Mesenchymal stem cell (in vitro differentiated cells and primary cell): ENCODE results near the gene DAGLB.

Experiments used
- DNase-seq: peaks from one replicate; pipeline ENCODE4 v3.0.0-alpha.2; 2013
- H2AFZ ChIP-seq: one replicate; pipeline ENCODE4 v1.6.1; 2013; ENCODE audit warnings: low read depth, mild to moderate bottlenecking, control low read depth, inconsistent platforms, low read length, moderate library complexity
- H2AK5ac ChIP-seq: 2 replicates; pipeline ENCODE4 v1.6.1; 2013; ENCODE audit warnings: low read length, moderate library complexity, mild to moderate bottlenecking, inconsistent platforms; ENCODE audit not compliant: severe bottlenecking
- H2BK120ac ChIP-seq: one replicate; pipeline ENCODE4 v1.6.1; 2013; ENCODE audit warnings: low read depth, mild to moderate bottlenecking, inconsistent platforms, low read length, moderate library complexity
- H2BK12ac ChIP-seq, 2 experiments: one replicate each; pipeline ENCODE4 v1.6.1; 2013; ENCODE audit warnings: inconsistent platforms in 2 of 2, low read length in 2 of 2, mild to moderate bottlenecking in 2 of 2, moderate library complexity in 2 of 2, control low read depth in 1 of 2
- H2BK15ac ChIP-seq: one replicate; pipeline ENCODE4 v1.6.1; 2013; ENCODE audit warnings: mild to moderate bottlenecking, low read depth, inconsistent platforms; ENCODE audit not compliant: poor library complexity, severe bottlenecking
- H2BK5ac ChIP-seq: 2 replicates; pipeline ENCODE4 v1.6.1; 2013; ENCODE audit warnings: low read depth, mild to moderate bottlenecking, low read length, control low read depth, inconsistent platforms; ENCODE audit not compliant: poor library complexity, severe bottlenecking
- H3K14ac ChIP-seq, 2 experiments: one replicate each; pipeline ENCODE4 v1.6.1; 2013; ENCODE audit warnings: inconsistent platforms in 2 of 2, low read length in 2 of 2, control low read depth in 1 of 2, mild to moderate bottlenecking in 1 of 2, moderate library complexity in 1 of 2
- H3K18ac ChIP-seq, 2 experiments: one replicate each; pipeline ENCODE4 v1.6.1; 2013; ENCODE audit warnings: inconsistent platforms in 2 of 2, low read length in 2 of 2, control low read depth in 1 of 2, low read depth in 1 of 2, mild to moderate bottlenecking in 1 of 2
- H3K23ac ChIP-seq, 2 experiments: one replicate each; pipeline ENCODE4 v1.6.1; 2013; ENCODE audit warnings: inconsistent platforms in 2 of 2, low read length in 2 of 2, mild to moderate bottlenecking in 2 of 2, moderate library complexity in 2 of 2, control low read depth in 1 of 2
- H3K27ac ChIP-seq: 2 replicates; pipeline ENCODE4 v1.5.1; 2013; ENCODE audit warnings: mild to moderate bottlenecking, moderate library complexity, low read length, control low read depth, inconsistent platforms; ENCODE audit not compliant: poor library complexity, severe bottlenecking
- H3K27me3 ChIP-seq, 2 experiments: 2 replicates each; pipeline versions ENCODE4 v1.6.1 to v1.7.0; 2013; ENCODE audit warnings: low read length in 2 of 2, mild to moderate bottlenecking in 2 of 2, moderate library complexity in 2 of 2, control low read depth in 1 of 2, inconsistent platforms in 1 of 2; ENCODE audit not compliant: control insufficient read depth in 1 of 2, insufficient read depth in 1 of 2
- H3K36me3 ChIP-seq, 2 experiments: 2 replicates each; pipeline versions ENCODE4 v1.6.1 to v1.7.0; 2013; ENCODE audit warnings: low read length in 2 of 2, control low read depth in 1 of 2, inconsistent platforms in 1 of 2, low read depth in 1 of 2, mild to moderate bottlenecking in 1 of 2; ENCODE audit not compliant: insufficient read depth in 2 of 2, control insufficient read depth in 1 of 2
- H3K4ac ChIP-seq, 2 experiments: one replicate each; pipeline ENCODE4 v1.6.1; 2013; ENCODE audit warnings: inconsistent platforms in 2 of 2, low read length in 2 of 2, mild to moderate bottlenecking in 2 of 2, moderate library complexity in 2 of 2, control low read depth in 1 of 2, low read depth in 1 of 2
- H3K4me1 ChIP-seq: 2 replicates; pipeline ENCODE4 v1.6.1; 2013; ENCODE audit warnings: low read depth, low read length, control low read depth; ENCODE audit not compliant: control insufficient read depth, insufficient read depth
- H3K4me2 ChIP-seq: 2 replicates; pipeline ENCODE4 v1.6.1; 2013; ENCODE audit warnings: low read length, mild to moderate bottlenecking, inconsistent platforms; ENCODE audit not compliant: poor library complexity, severe bottlenecking
- H3K4me3 ChIP-seq, 2 experiments: 2 replicates each; pipeline versions ENCODE4 v1.5.1 to v1.7.0; 2013; ENCODE audit warnings: low read length in 2 of 2, mild to moderate bottlenecking in 2 of 2, control low read depth in 1 of 2, low read depth in 1 of 2; ENCODE audit not compliant: insufficient read depth in 1 of 2
- H3K79me1 ChIP-seq: replicated peaks from 2 replicates; pipeline ENCODE4 v1.6.1; 2013; ENCODE audit warnings: mild to moderate bottlenecking, control low read depth, low read length, inconsistent platforms; ENCODE audit not compliant: poor library complexity, severe bottlenecking
- H3K9ac ChIP-seq: 2 replicates; pipeline ENCODE4 v1.7.0; 2013; ENCODE audit warnings: mild to moderate bottlenecking, low read length, moderate library complexity
- H3K9me3 ChIP-seq: 2 replicates; pipeline ENCODE4 v1.7.0; 2013; ENCODE audit warnings: mild to moderate bottlenecking, low read length; ENCODE audit not compliant: control insufficient read depth
- H4K8ac ChIP-seq: one replicate; pipeline ENCODE4 v1.6.1; 2013; ENCODE audit warnings: inconsistent platforms, mild to moderate bottlenecking, low read length, moderate library complexity
- H4K91ac ChIP-seq: one replicate; pipeline ENCODE4 v1.6.1; 2013; ENCODE audit warnings: mild to moderate bottlenecking, low read length, inconsistent platforms
- WGBS: methylation state at CpG from one replicate; pipeline ENCODE4 v1.1.7; 2013; ENCODE audit warnings: mixed read lengths; 5-methylcytosine and 5-hydroxymethylcytosine counted together

The DAGLB gene

DNA sequence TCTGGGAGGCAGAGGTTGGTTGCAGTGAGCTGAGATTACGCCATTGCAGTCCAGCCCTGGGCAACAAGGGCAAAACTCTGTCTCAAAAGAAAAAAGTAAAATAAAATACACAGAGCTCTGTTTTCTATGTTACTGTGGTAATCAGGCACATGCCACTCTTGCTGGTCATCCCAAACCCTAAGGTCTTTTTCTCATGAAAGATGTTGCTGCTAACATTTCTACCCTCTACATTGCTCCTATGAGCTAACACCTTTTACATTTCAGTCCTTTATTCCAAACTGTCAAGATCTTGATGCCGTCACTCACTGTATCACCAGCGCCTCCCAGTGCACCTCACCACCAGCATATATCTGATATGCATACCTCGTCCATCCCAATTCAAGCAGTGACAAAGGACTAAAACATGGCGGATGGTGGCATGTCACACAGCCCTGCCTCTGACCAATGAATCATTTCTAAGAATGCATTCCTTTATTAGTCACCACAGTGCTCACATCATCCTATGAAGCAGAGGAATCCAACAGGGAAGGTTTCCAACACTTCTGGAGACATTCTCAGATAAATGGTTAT lies 4.3 kb downstream of the DAGLB start:
- H4K91ac ChIP-seq = no peak overlapping the region
- no peak overlapping the region for H2BK120ac ChIP-seq
- peak overlapping the region; percentile 79 for H3K9ac ChIP-seq
- peaks cover 22% of the 10 kb centered on the region for H3K4me1 ChIP-seq
- H3K4ac ChIP-seq = no peak overlapping the region
- peak overlapping the region in 1 of 2 experiments; percentile 53 for H3K18ac ChIP-seq
- H2BK5ac ChIP-seq = no peak overlapping the region
- peaks cover 16 to 37% of the 10 kb centered on the region in 2 experiments for H3K36me3 ChIP-seq
- H3K9me3 ChIP-seq = no peaks in the 10 kb centered on the region
- H3K27ac ChIP-seq = peak overlapping the region; percentile 95
- H3K14ac ChIP-seq = no peak overlapping the region
- peak overlapping the region; percentile 79 for H2AK5ac ChIP-seq
- H2BK15ac ChIP-seq = no peak overlapping the region
- H3K23ac ChIP-seq = no peak overlapping the region
- H4K8ac ChIP-seq = no peak overlapping the region
- WGBS = 45% methylated on average over 4 of the region's 5 CpGs
- H3K4me3 ChIP-seq = no peak overlapping the region
- H3K27me3 ChIP-seq = no peaks in the 10 kb centered on the region
- peaks cover 21% of the 10 kb centered on the region for H3K79me1 ChIP-seq
- H2AFZ ChIP-seq = no peak overlapping the region
- no peak overlapping the region for H3K4me2 ChIP-seq
- DNase-seq = peak; percentile 89
- peak overlapping the region in 1 of 2 experiments; percentile 15 for H2BK12ac ChIP-seq

DNA sequence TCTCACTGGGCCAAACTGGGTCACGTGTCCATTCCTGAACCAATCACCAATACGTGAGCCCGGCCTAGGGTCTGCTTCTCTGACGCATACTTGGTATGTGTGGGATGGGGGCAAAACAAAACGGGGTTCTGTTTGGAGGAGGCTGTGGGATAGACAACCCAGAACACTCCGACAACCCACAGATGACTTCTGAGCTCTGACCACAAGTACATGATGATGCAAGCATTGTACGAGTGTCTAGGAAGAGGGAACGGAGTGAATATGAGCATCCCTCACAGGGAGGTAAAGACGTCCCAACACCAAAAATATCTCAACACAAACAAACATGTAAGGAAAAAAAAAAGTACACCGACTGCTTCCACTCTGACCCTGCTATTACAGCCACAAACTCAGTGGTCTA lies 5.6 kb downstream of the DAGLB start:
- H3K4me2 ChIP-seq = no peak overlapping the region
- H3K9ac ChIP-seq = no peak overlapping the region
- WGBS = 75% methylated on average over 6 of the region's 10 CpGs
- H2BK15ac ChIP-seq = no peak overlapping the region
- H3K9me3 ChIP-seq = no peaks in the 10 kb centered on the region
- no peak overlapping the region for H2BK5ac ChIP-seq
- H2BK12ac ChIP-seq = no peak overlapping the region
- peaks cover 22% of the 10 kb centered on the region for H3K4me1 ChIP-seq
- H2AK5ac ChIP-seq = no peak overlapping the region
- DNase-seq = peak; percentile 82
- peaks cover 16 to 37% of the 10 kb centered on the region in 2 experiments for H3K36me3 ChIP-seq
- no peak overlapping the region for H4K8ac ChIP-seq
- H3K23ac ChIP-seq = peak overlapping the region in 1 of 2 experiments; percentile 23
- no peak overlapping the region for H3K14ac ChIP-seq
- H4K91ac ChIP-seq = no peak overlapping the region
- no peak overlapping the region for H3K4ac ChIP-seq
- H2BK120ac ChIP-seq = peak overlapping the region; percentile 27
- H3K4me3 ChIP-seq = no peak overlapping the region
- no peak overlapping the region for H3K18ac ChIP-seq
- H3K79me1 ChIP-seq = peaks cover 24% of the 10 kb centered on the region
- no peaks in the 10 kb centered on the region for H3K27me3 ChIP-seq
- H3K27ac ChIP-seq = no peak overlapping the region
- H2AFZ ChIP-seq = no peak overlapping the region

DNA sequence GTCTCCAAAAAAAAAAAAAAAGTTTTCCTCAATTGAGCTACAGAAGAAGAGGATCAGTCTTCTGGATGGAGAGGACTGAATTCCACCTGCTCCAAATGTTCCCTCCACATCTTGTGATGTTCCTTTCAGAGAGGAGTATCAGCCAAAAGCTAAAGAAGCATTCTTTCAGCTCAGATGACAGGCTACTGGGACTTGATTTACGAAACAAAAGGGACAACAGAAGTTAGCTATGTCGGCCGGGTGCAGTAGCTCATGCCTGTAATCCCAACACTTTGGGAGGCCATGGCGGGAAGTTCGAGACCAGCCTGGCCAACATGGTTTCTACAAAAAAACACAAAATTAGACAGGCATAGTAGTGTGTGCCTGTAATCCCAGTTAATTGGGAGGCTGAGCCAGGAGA lies 7.4 kb downstream of the DAGLB start:
- DNase-seq = no peak
- H3K4me2 ChIP-seq = no peak overlapping the region
- no peak overlapping the region for H2BK120ac ChIP-seq
- peaks cover 21% of the 10 kb centered on the region for H3K79me1 ChIP-seq
- no peak overlapping the region for H3K23ac ChIP-seq
- no peak overlapping the region for H2BK15ac ChIP-seq
- H4K8ac ChIP-seq = no peak overlapping the region
- no peak overlapping the region for H3K27ac ChIP-seq
- 92% methylated on average over 5 of the region's 5 CpGs for WGBS
- H2AK5ac ChIP-seq = no peak overlapping the region
- H3K27me3 ChIP-seq = no peaks in the 10 kb centered on the region
- no peaks in the 10 kb centered on the region for H3K9me3 ChIP-seq
- no peak overlapping the region for H3K4me3 ChIP-seq
- H3K9ac ChIP-seq = no peak overlapping the region
- H2BK12ac ChIP-seq = no peak overlapping the region
- no peak overlapping the region for H2AFZ ChIP-seq
- no peak overlapping the region for H2BK5ac ChIP-seq
- H4K91ac ChIP-seq = no peak overlapping the region
- no peak overlapping the region for H3K14ac ChIP-seq
- peaks cover 10 to 34% of the 10 kb centered on the region in 2 experiments for H3K36me3 ChIP-seq
- H3K4ac ChIP-seq = no peak overlapping the region
- no peak overlapping the region for H3K18ac ChIP-seq
- peaks cover 17% of the 10 kb centered on the region for H3K4me1 ChIP-seq

DNA sequence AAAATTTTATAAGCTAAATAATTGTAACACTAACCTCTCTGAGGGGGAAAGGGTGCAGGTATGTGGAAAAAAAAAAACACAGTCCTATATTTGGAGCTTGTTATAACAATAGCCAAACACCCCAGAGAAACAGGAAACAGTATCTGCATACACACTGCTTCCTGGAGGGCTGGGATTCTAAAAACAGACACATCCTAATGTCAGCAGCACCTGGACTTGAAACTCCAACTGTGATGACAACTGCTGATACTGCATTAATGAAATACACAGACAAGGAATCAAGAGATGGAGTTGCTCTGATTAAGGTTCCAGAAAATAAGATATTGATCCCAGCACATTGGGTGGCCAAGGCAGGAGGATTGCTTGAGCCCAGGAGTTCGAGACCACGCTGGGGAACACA lies 9.3 kb downstream of the DAGLB start:
- H3K36me3 ChIP-seq = peaks cover 24 to 33% of the 10 kb centered on the region in 2 experiments

More for the DNA sequence above, 9.3 kb downstream of the DAGLB start:
- Histone ChIP-seq H3K23ac (no peak overlapping the region), H3K4ac (no peak overlapping the region), H2AK5ac (no peak overlapping the region), H3K9me3 (no peaks in the 10 kb centered on the region), H2AFZ (no peak overlapping the region), H2BK12ac (no peak overlapping the region), H4K91ac (no peak overlapping the region), H2BK15ac (no peak overlapping the region), H2BK120ac (no peak overlapping the region), H3K27ac (no peak overlapping the region), H3K79me1 (peaks cover 31% of the 10 kb centered on the region), H3K27me3 (no peaks in the 10 kb centered on the region), H3K4me2 (no peak overlapping the region), H3K14ac (no peak overlapping the region), H3K4me1 (peaks cover 9% of the 10 kb centered on the region), H2BK5ac (no peak overlapping the region), H4K8ac (no peak overlapping the region), H3K18ac (no peak overlapping the region), H3K4me3 (no peak overlapping the region), H3K9ac (no peak overlapping the region)
- peak; percentile 14 for DNase-seq
- WGBS = 97% methylated on average over 2 of the region's 2 CpGs
